A549 treated with Mapracorat at 1 μM for 4 hours (cell line): ENCODE measurements around the gene MCAM. TPM values are rescaled to one million over a fixed set of nuclear protein-coding genes. Genes with fewer than 3 reads are reported as not detected.

Experiments
- total RNA-seq: library from RNA; stranded (reverse); fragments of 200-300 nt; extraction: Qiagen RNA extraction; gene quantifications from 5 replicates; pipeline ENCODE4 v1.2.3, GENCODE V29; 2022

The MCAM gene
- 9.2 to 14.8 TPM (median 10.5 TPM) in 5 replicates for total RNA-seq

DNA sequence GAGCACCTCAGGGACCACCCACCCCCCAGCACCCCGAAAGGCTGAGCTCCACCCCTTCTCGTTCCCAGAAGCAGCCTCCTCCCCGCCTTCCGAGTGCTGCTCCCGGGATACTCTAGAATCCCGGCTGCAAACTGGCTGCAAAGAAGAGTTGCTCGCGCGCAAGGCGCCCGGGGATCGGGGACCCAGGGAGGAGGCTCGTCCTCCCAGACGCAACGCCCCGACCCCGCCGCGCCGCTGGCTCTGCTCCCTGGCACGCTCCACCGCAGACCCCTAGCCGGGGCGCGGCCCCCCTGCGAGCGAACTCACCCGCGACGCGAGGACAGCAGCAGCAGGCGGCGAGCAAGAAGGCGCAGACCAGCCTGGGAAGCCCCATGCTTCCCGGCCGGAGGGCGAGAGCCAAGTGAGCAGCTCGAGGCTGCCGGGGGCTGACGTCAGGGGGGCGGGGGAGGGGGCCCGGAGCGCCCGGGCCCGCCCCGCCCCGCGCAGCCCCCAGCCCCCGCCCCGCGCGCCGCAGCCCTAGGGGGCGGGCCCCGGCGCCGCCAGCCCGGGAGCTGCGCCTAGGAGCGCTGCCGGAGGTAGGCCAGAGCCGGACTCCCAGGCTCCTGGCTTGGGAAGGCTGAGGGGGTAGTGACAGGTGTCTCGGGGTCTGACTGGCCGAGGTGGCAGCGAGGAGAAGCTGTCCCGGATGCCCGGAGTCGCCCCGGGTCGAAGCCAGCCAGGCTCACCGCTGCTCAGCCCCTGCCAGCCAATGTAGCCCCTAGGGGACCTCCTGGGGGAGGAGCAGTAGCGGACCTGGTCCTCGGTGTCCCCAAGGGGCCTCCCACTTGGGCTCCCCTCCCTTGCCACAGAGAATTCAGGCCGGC lies at the start of gene MCAM:
Gene MCAM (minus strand): TSS at position 402 of the 863 bp plus-strand sequence. CDS start 29 bp downstream, at position 373.

GRCh38 chr11:119346605-119347004 lies 29.7 kb upstream of the MCAM start, which contains the start of gene MFRP:
MFRP (minus strand) TSS chr11:119346705; CDS start chr11:119346513, 192 bp downstream.

GRCh38 chr11:119340335-119341221 lies 23.6 kb upstream of the MCAM start, which contains the start of gene C1QTNF5:
C1QTNF5 (minus strand) TSS chr11:119340883; CDS start chr11:119340397, 486 bp downstream.

GRCh38 chr11:119334174-119334930 lies 17.4 kb upstream of the MCAM start, which contains the start of gene RNF26:
RNF26 (plus strand) TSS chr11:119334527; CDS start chr11:119335123, 596 bp downstream.

Other genes starting within 250 kb of the MCAM start
- gene VPS11, start 249.3 kb downstream of the MCAM start, total RNA-seq, result 9.7 to 13.8 TPM (median 11.7 TPM) in 5 replicates
- 45.6 to 51.4 TPM (median 49.7 TPM) in 5 replicates for gene HMBS, start 232.2 kb downstream of the MCAM start, total RNA-seq
- 31.6 to 43.9 TPM (median 36.0 TPM) in 5 replicates for gene DPAGT1, start 215.3 kb downstream of the MCAM start, total RNA-seq
- 3.9 to 6.3 TPM (median 5.4 TPM) in 5 replicates for gene C2CD2L, start 209.8 kb downstream of the MCAM start, total RNA-seq
- 8.2 to 9.5 TPM (median 9.2 TPM) in 5 replicates for gene HINFP, start 195.6 kb downstream of the MCAM start, total RNA-seq
- gene ABCG4, start 168.1 kb downstream of the MCAM start, total RNA-seq, result 0.16 to 0.50 TPM (median 0.34 TPM) in 5 replicates
- 7.5 to 11.4 TPM (median 10.3 TPM) in 5 replicates for gene NLRX1, start 148.4 kb downstream of the MCAM start, total RNA-seq
- 0.13 to 0.52 TPM (median 0.24 TPM) in 3 of 5 replicates, not detected in the others for gene NHERF4, start 131.7 kb downstream of the MCAM start, total RNA-seq
- gene CBL, start 110.8 kb downstream of the MCAM start, total RNA-seq, result 5.9 to 9.0 TPM (median 7.2 TPM) in 5 replicates
- gene RNF26, start 17.4 kb upstream of the MCAM start, total RNA-seq, result 29.2 to 36.7 TPM (median 35.2 TPM) in 5 replicates
- gene C1QTNF5, start 23.8 kb upstream of the MCAM start, total RNA-seq, result not detected in 5 replicates
- not detected in 5 replicates for gene MFRP, start 29.6 kb upstream of the MCAM start, total RNA-seq
- gene USP2, start 64.6 kb upstream of the MCAM start, total RNA-seq, result 0.72 to 1.3 TPM (median 1.1 TPM) in 5 replicates
- 11.8 to 18.8 TPM (median 14.0 TPM) in 5 replicates for gene THY1, start 106.0 kb upstream of the MCAM start, total RNA-seq